GM12878 (cell line): ENCODE data around the gene CWC27. TPM values are rescaled to one million over a fixed set of nuclear protein-coding genes. Genes with fewer than 3 reads are reported as not detected.

Experiments used
- ATAC-seq: fragments of 200-7000 bp; cut with Tn5 transposase; 3 replicates; pipeline ENCODE4 v1.9.1; 2020; ENCODE audit warnings: mild to moderate bottlenecking, moderate library complexity
- BruUV-seq: library from RNA; stranded (reverse); fragments of 400-500 nt; replicated peaks from 2 replicates; lab custom pipeline; 2021; lab: Mats Ljungman, UMichigan
- CTCF ChIA-PET: fragments of 300-600 bp; sonication (Branson Sonifier 250); formaldehyde crosslinking; extraction: SDS; loops from one replicate; lab custom pipeline; 2021; ENCODE audit warnings: inconsistent platforms; lab: Yijun Ruan, JAX
- POLR2A ChIA-PET: fragments of 350-600 bp; formaldehyde crosslinking; extraction: SDS; loops from one replicate; lab custom pipeline; 2021; ENCODE audit warnings: inconsistent platforms; lab: Charles Lee
- RAD21 ChIA-PET: fragments of 300-600 bp; sonication (Branson Sonifier 250); formaldehyde crosslinking; loops from one replicate; lab custom pipeline; 2023; ENCODE audit warnings: antibody characterized with exemption; ENCODE audit not compliant: unreplicated experiment; lab: Charles Lee
- SMC1A ChIA-PET: fragments of 300-600 bp; sonication (Branson Sonifier 250); formaldehyde crosslinking; loops from one replicate; lab custom pipeline; 2023; ENCODE audit not compliant: unreplicated experiment, uncharacterized antibody; lab: Charles Lee
- DNase-seq: peaks from one replicate; pipeline ENCODE4 v3.0.0-alpha.2; 2011; ENCODE audit warnings: low read depth, low spot score
- FAIRE-seq: peaks from 3 replicates; lab custom pipeline; 2011; peaks lifted over from hg19 to GRCh38; lab: Jason Lieb, UNC
- H2AFZ ChIP-seq: 2 replicates; pipeline ENCODE4 v1.6.0; 2011; ENCODE audit warnings: low read depth, low read length, control low read depth; ENCODE audit not compliant: control insufficient read depth
- H3K27ac ChIP-seq: 2 replicates; pipeline ENCODE4 v1.5.1; 2011; ENCODE audit warnings: control low read depth; ENCODE audit not compliant: control insufficient read depth, insufficient read depth
- H3K27me3 ChIP-seq, 2 experiments: replicated peaks in 1 of 2; 2 replicates each; pipeline versions ENCODE4 v1.6.0 to v1.6.1; 2011; ENCODE audit warnings: low read length in 1 of 2; ENCODE audit not compliant: control insufficient read depth in 2 of 2, insufficient read depth in 2 of 2
- H3K36me3 ChIP-seq, 2 experiments: 2 replicates each; pipeline ENCODE4 v1.5.1; 2011; ENCODE audit warnings: low read length in 1 of 2; ENCODE audit not compliant: control insufficient read depth in 2 of 2, insufficient read depth in 2 of 2
- H3K4me1 ChIP-seq: 2 replicates; pipeline ENCODE4 v1.6.1; 2011; ENCODE audit warnings: mild to moderate bottlenecking, low read length, moderate library complexity, mixed read lengths; ENCODE audit not compliant: control insufficient read depth, insufficient read depth
- H3K4me2 ChIP-seq: 2 replicates; pipeline ENCODE4 v1.6.0; 2011; ENCODE audit warnings: control low read depth; ENCODE audit not compliant: control insufficient read depth, insufficient read depth
- H3K4me3 ChIP-seq: fragments of 200-600 bp; sonication (generic); 2 replicates; pipeline ENCODE4 v1.5.1; 2016
- H3K79me2 ChIP-seq: 2 replicates; pipeline ENCODE4 v1.6.0; 2011; ENCODE audit warnings: low read length; ENCODE audit not compliant: control insufficient read depth, insufficient read depth
- H3K9ac ChIP-seq: 2 replicates; pipeline ENCODE4 v1.8.0; 2011; ENCODE audit warnings: low read length, control low read depth, mixed read lengths; ENCODE audit not compliant: control insufficient read depth, insufficient read depth
- H3K9me3 ChIP-seq: replicated peaks from 3 replicates; pipeline ENCODE4 v1.5.1; 2011; ENCODE audit warnings: mild to moderate bottlenecking, low read length; ENCODE audit not compliant: control insufficient read depth, insufficient read depth
- H4K20me1 ChIP-seq: 2 replicates; pipeline ENCODE4 v1.6.0; 2011; ENCODE audit not compliant: control insufficient read depth, insufficient read depth
- ATF7 ChIP-seq: fragments of 450-650 bp; IDR thresholded peaks from 2 replicates; pipeline ENCODE4 v1.6.1; 2016; ENCODE audit warnings: low read depth, mild to moderate bottlenecking
- CBX3 ChIP-seq: fragments of 200-600 bp; sonication (generic); IDR thresholded peaks from 2 replicates; pipeline ENCODE4 v1.6.1; 2016; ENCODE audit warnings: low read depth, borderline replicate concordance
- CEBPZ ChIP-seq: fragments of 150-350 bp; IDR thresholded peaks from 2 replicates; pipeline ENCODE4 v1.6.1; 2016; ENCODE audit warnings: low read depth, low read length
- CHD4 ChIP-seq: fragments of 200-600 bp; sonication (generic); IDR thresholded peaks from 2 replicates; pipeline ENCODE4 v1.6.1; 2016; ENCODE audit warnings: mild to moderate bottlenecking
- CREB1 ChIP-seq: IDR thresholded peaks from 2 replicates; pipeline ENCODE4 v1.6.1; 2012; ENCODE audit warnings: low read depth, mild to moderate bottlenecking, inconsistent platforms
- IKZF2 ChIP-seq, 2 experiments: fragments of 450-650 bp; IDR thresholded peaks; 2 replicates each; pipeline ENCODE4 v1.6.1; 2017; ENCODE audit warnings: mild to moderate bottlenecking in 2 of 2, moderate library complexity in 2 of 2
- MEF2A ChIP-seq: IDR thresholded peaks from 2 replicates; pipeline ENCODE4 v1.6.1; 2011; ENCODE audit warnings: low read depth, mild to moderate bottlenecking, low read length, moderate library complexity; ENCODE audit not compliant: insufficient read depth
- MEF2B ChIP-seq: fragments of 450-650 bp; IDR thresholded peaks from 2 replicates; pipeline ENCODE4 v1.6.1; 2018; ENCODE audit warnings: mild to moderate bottlenecking, moderate library complexity; ENCODE audit not compliant: partially characterized antibody, poor library complexity, severe bottlenecking
- NKRF ChIP-seq: fragments of 450-650 bp; conservative IDR thresholded peaks from 2 replicates; pipeline ENCODE4 v1.6.1; 2017; ENCODE audit warnings: mild to moderate bottlenecking, moderate library complexity
- PAX5 ChIP-seq: IDR thresholded peaks from 2 replicates; pipeline ENCODE4 v1.6.1; 2011; ENCODE audit warnings: low read depth, low read length, borderline replicate concordance
- POLR2A ChIP-seq: IDR thresholded peaks from 2 replicates; pipeline ENCODE4 v1.6.1; 2011; ENCODE audit warnings: low read depth, mild to moderate bottlenecking, low read length
- SIX5 ChIP-seq: IDR thresholded peaks from 2 replicates; pipeline ENCODE4 v1.6.1; 2011; ENCODE audit warnings: mild to moderate bottlenecking, low read depth, low read length, moderate library complexity; ENCODE audit not compliant: severe bottlenecking
- SREBF1 ChIP-seq: IDR thresholded peaks from 2 replicates; pipeline ENCODE4 v1.6.1; 2012; ENCODE audit warnings: mild to moderate bottlenecking, low read length
- STAT1 ChIP-seq: fragments of 450-650 bp; conservative IDR thresholded peaks from 2 replicates; pipeline ENCODE4 v1.6.1; 2014; ENCODE audit warnings: antibody characterized with exemption, mild to moderate bottlenecking
- ZNF24 ChIP-seq: fragments of 450-650 bp; IDR thresholded peaks from 2 replicates; pipeline ENCODE4 v1.6.1; 2017; ENCODE audit warnings: antibody characterized with exemption, mild to moderate bottlenecking
- ZNF687 ChIP-seq: fragments of 450-650 bp; IDR thresholded peaks from 2 replicates; pipeline ENCODE4 v1.6.1; 2017; ENCODE audit warnings: mild to moderate bottlenecking, moderate library complexity
- WGBS: methylation state at CpG from one replicate; pipeline ENCODE4 v1.1.6; 2016; ENCODE audit warnings: low lambda C conversion rate; ENCODE audit not compliant: insufficient replicate concordance, insufficient coverage; ENCODE audit errors: missing lambda C conversion rate; 5-methylcytosine and 5-hydroxymethylcytosine counted together
- in situ Hi-C: fragments of 300-500 bp; cut with MboI; formaldehyde crosslinking; loops from 9 replicates; pipeline ENCODE4 v1.14.3; 2018; ENCODE audit warnings: mixed read lengths
- intact Hi-C: fragments of 100-400 bp; cut with micrococcal nuclease; formaldehyde crosslinking; loops from one replicate; pipeline ENCODE4 v1.14.2; 2022; ENCODE audit not compliant: unreplicated experiment
- polyA plus RNA-seq, 11 experiments: library from polyadenylated mRNA; depleted of rRNA in 4 of 11; unstranded in 6 of 11; stranded (reverse) in 5 of 11; fragments of >200 nt; fragmentation: Nextera tagmentation in 4 of 11; fragmentation: Illumina TruSeq in 1 of 11; extraction: Ambion mirVana in 4 of 11; extraction: Trizol in 1 of 11; gene quantifications; 1 replicate in 1 of 11; 2 replicates in 10 of 11; pipeline versions ENCODE4 v1.2.1 to v1.2.3, GENCODE V29; 2011 to 2016; ENCODE audit warnings: inconsistent platforms in 2 of 11, missing spikeins in 2 of 11, low read depth in 1 of 11
- total RNA-seq, 4 experiments: library from RNA; depleted of rRNA in 3 of 4; stranded (reverse); fragments of >200 nt in 3 of 4; fragmentation: Illumina TruSeq in 1 of 4; extraction: Trizol in 1 of 4; gene quantifications; 2 replicates each; pipeline versions ENCODE4 v1.2.1 to v1.2.3, GENCODE V29; 2013 to 2021

Gene CWC27
- total and polyA plus RNA-seq, 10 of the 15 experiments (the other 5 are each of a cell fraction or from before 2014, with no cell fraction given), result 21.7 to 61.9 (median 47.0) TPM

GRCh38 chr5:64861281-64861680 is 92.6 kb downstream of the CWC27 start (continued):
- TF ChIP-seq CEBPZ, result no peak
- no peak for TF ChIP-seq ZNF687

- SMC1A ChIA-PET, result no interaction called here
- H3K4me3 ChIP-seq, result no peak overlapping the region
- no peaks in the 10 kb centered on the region for H3K36me3 ChIP-seq
- H3K79me2 ChIP-seq, result no peaks in the 10 kb centered on the region
- H3K4me2 ChIP-seq, result no peak overlapping the region
- POLR2A ChIA-PET, result no interaction called here
- WGBS, result 95% methylated on average over 2 of the region's 2 CpGs
- CTCF ChIA-PET, result no interaction called here
- H3K4me1 ChIP-seq, result no peaks in the 10 kb centered on the region
- RAD21 ChIA-PET, result no interaction called here
- no peak for FAIRE-seq
- BruUV-seq, result no TSS peak
- no peak for DNase-seq
- in situ Hi-C loops (no loop called here), intact Hi-C loops (no loop called here)
- no peak overlapping the region for H3K27ac ChIP-seq
- H3K9me3 ChIP-seq, result no peaks in the 10 kb centered on the region
- no peaks in the 10 kb centered on the region for H4K20me1 ChIP-seq
- ATAC-seq, result no peak
- H3K9ac ChIP-seq, result no peak overlapping the region
- H2AFZ ChIP-seq, result no peak overlapping the region
- no peaks in the 10 kb centered on the region for H3K27me3 ChIP-seq
- TF ChIP-seq PAX5, result no peak
- no peak for TF ChIP-seq SREBF1
- TF ChIP-seq IKZF2 (IDR thresholded peaks at IDR 0.05), result no peak
- TF ChIP-seq STAT1, result no peak
- TF ChIP-seq MEF2A, result no peak
- no peak for TF ChIP-seq NKRF
- no peak for TF ChIP-seq MEF2B
- TF ChIP-seq CHD4, result no peak
- no peak for TF ChIP-seq ZNF24
- TF ChIP-seq SIX5, result no peak
- no peak for TF ChIP-seq CBX3
- TF ChIP-seq POLR2A, result no peak
- no peak for TF ChIP-seq CREB1
- TF ChIP-seq ATF7, result no peak
Observed at GRCh38 chr5:64864171-64864570, 95.4 kb downstream of the CWC27 start.
